B cell (primary cell): ENCODE measurements around the gene SCARB1. TPM values are rescaled to one million over a fixed set of nuclear protein-coding genes. Genes with fewer than 3 reads are reported as not detected.

Experiments
- ATAC-seq: fragments of 200-7000 bp; cut with Tn5 transposase; one replicate; pipeline ENCODE4 v1.10.0; 2021; ENCODE audit warnings: low read depth, mild to moderate bottlenecking, moderate number of reproducible peaks, moderate library complexity
- CTCF ChIA-PET: fragments of 350-600 bp; sonication (Branson Sonifier 250); formaldehyde crosslinking; loops from one replicate; lab custom pipeline; 2021; ENCODE audit warnings: antibody characterized with exemption, inconsistent platforms; lab: Charles Lee
- POLR2A ChIA-PET: fragments of 350-600 bp; sonication (Branson Sonifier 250); formaldehyde crosslinking; loops from one replicate; lab custom pipeline; 2021; ENCODE audit warnings: antibody characterized with exemption; lab: Charles Lee
- DNase-seq: peaks from one replicate; pipeline ENCODE4 v3.0.0; 2013
- H2AFZ ChIP-seq: 2 replicates; pipeline ENCODE4 v1.6.1; 2012; ENCODE audit warnings: mild to moderate bottlenecking, low read depth, low read length; ENCODE audit not compliant: insufficient read depth, poor library complexity, severe bottlenecking
- H3K27ac ChIP-seq, 2 donors: 1 replicate in 1 of 2; 2 replicates in 1 of 2; pipeline ENCODE4 v1.5.1; 2012 to 2013; ENCODE audit warnings: low read length in 2 of 2, mild to moderate bottlenecking in 2 of 2, moderate library complexity in 1 of 2
- H3K27me3 ChIP-seq, 4 experiments: fragments of 200-600 bp in 1 of 4; sonication (generic) in 1 of 4; replicated peaks in 1 of 4; 1 replicate in 2 of 4; 2 replicates in 2 of 4; pipeline versions ENCODE4 v1.6.1 to v1.7.0; 2013 to 2016; ENCODE audit warnings: low read length in 3 of 4, mild to moderate bottlenecking in 2 of 4, mixed read lengths in 1 of 4, moderate library complexity in 1 of 4; ENCODE audit not compliant: insufficient read depth in 4 of 4, control insufficient read depth in 3 of 4; ENCODE audit errors: control extremely low read depth in 1 of 4
- H3K36me3 ChIP-seq, 2 experiments: replicated peaks in 1 of 2; 1 replicate in 1 of 2; 2 replicates in 1 of 2; pipeline versions ENCODE4 v1.6.1 to v1.7.1; 2013; ENCODE audit warnings: low read length in 1 of 2; ENCODE audit not compliant: insufficient read depth in 2 of 2, control insufficient read depth in 1 of 2; ENCODE audit errors: control extremely low read depth in 1 of 2, extremely low read depth in 1 of 2
- H3K4me1 ChIP-seq, 2 donors: fragments of 200-600 bp in 1 of 2; sonication (generic) in 1 of 2; 1 replicate in 1 of 2; 2 replicates in 1 of 2; pipeline versions ENCODE4 v1.5.1 to v1.6.1; 2013 to 2017; ENCODE audit warnings: low read length in 2 of 2; ENCODE audit not compliant: control insufficient read depth in 2 of 2, insufficient read depth in 2 of 2
- H3K4me2 ChIP-seq: replicated peaks from 2 replicates; pipeline ENCODE3; 2012; ENCODE audit warnings: mild to moderate bottlenecking, low read depth, low read length; ENCODE audit not compliant: poor library complexity, severe bottlenecking
- H3K4me3 ChIP-seq, 5 experiments: fragments of 200-600 bp in 1 of 5; sonication (generic) in 1 of 5; 1 replicate in 3 of 5; 2 replicates in 2 of 5; pipeline versions ENCODE4 v1.5.1 to v1.7.0; 2011 to 2016; ENCODE audit warnings: low read length in 4 of 5, mild to moderate bottlenecking in 4 of 5, low read depth in 2 of 5, control low read depth in 1 of 5, moderate library complexity in 1 of 5; ENCODE audit not compliant: insufficient read depth in 1 of 5; ENCODE audit errors: control extremely low read depth in 1 of 5, extremely low read depth in 1 of 5
- H3K79me2 ChIP-seq: fragments of 200-600 bp; sonication (generic); one replicate; pipeline ENCODE4 v1.6.0; 2016; ENCODE audit warnings: low read length; ENCODE audit not compliant: control insufficient read depth, insufficient read depth
- H3K9ac ChIP-seq: fragments of 200-600 bp; sonication (generic); 2 replicates; pipeline ENCODE4 v1.6.1; 2017; ENCODE audit warnings: mild to moderate bottlenecking, low read length, moderate library complexity
- H3K9me3 ChIP-seq, 3 donors: one replicate each; pipeline versions ENCODE4 v1.6.1 to v1.7.1; 2013; ENCODE audit warnings: low read length in 2 of 3; ENCODE audit not compliant: control insufficient read depth in 2 of 3, insufficient read depth in 1 of 3; ENCODE audit errors: control extremely low read depth in 1 of 3
- H4K20me1 ChIP-seq: 2 replicates; pipeline ENCODE4 v1.6.0; 2012; ENCODE audit warnings: mild to moderate bottlenecking, low read length; ENCODE audit not compliant: insufficient read depth, control insufficient read depth, poor library complexity, severe bottlenecking
- H3K27ac Mint-ChIP-seq: one replicate; pipeline ENCODE4 v1.8.0; 2021; ENCODE audit warnings: mixed read lengths
- H3K27me3 Mint-ChIP-seq: one replicate; pipeline ENCODE4 v1.8.0; 2021; ENCODE audit warnings: mixed read lengths
- H3K4me1 Mint-ChIP-seq: one replicate; pipeline ENCODE4 v1.8.0; 2021; ENCODE audit warnings: mixed read lengths
- H3K4me3 Mint-ChIP-seq: one replicate; pipeline ENCODE4 v1.8.0; 2021; ENCODE audit warnings: mixed read lengths
- H3K9me3 Mint-ChIP-seq: one replicate; pipeline ENCODE4 v1.8.0; 2022; ENCODE audit warnings: mixed read lengths; ENCODE audit not compliant: insufficient read depth
- CTCF ChIP-seq: fragments of 200-600 bp; IDR thresholded peaks from one replicate; pipeline ENCODE4 v1.8.0; 2022; ENCODE audit warnings: antibody characterized with exemption, mild to moderate bottlenecking
- EZH2 ChIP-seq: IDR thresholded peaks from 2 replicates; pipeline ENCODE4 v1.6.1; 2012; ENCODE audit warnings: borderline replicate concordance, low read depth, mild to moderate bottlenecking, moderate library complexity, low read length; ENCODE audit not compliant: insufficient read depth, poor library complexity, severe bottlenecking
- WGBS: methylation state at CpG from one replicate; pipeline ENCODE4 v1.1.5; 2013; ENCODE audit warnings: missing lambda C conversion rate; ENCODE audit not compliant: insufficient coverage; 5-methylcytosine and 5-hydroxymethylcytosine counted together
- intact Hi-C: fragments of 100-400 bp; cut with micrococcal nuclease; formaldehyde crosslinking; loops from one replicate; pipeline ENCODE4 v1.10.0; 2022
- polyA plus RNA-seq: library from polyadenylated mRNA; depleted of rRNA; stranded (reverse); fragments of >200 nt; gene quantifications from 2 replicates; pipeline ENCODE4 v1.2.3, GENCODE V29; 2012
- total RNA-seq, 2 donors: library from RNA; stranded (reverse); fragments of 120-200 nt in 1 of 2; gene quantifications; 1 replicate in 1 of 2; 2 replicates in 1 of 2; pipeline versions ENCODE4 v1.2.3 to v1.2.4, GENCODE V29; 2013 to 2022

SCARB1 gene
- total and polyA plus RNA-seq, 2 donors (not counting 1 experiment from before 2014, with no cell fraction given): 26.8 to 30.7 TPM

- Mint-ChIP-seq H3K4me1 (peaks cover 7% of the 10 kb centered on the region), H3K27ac (no peak overlapping the region), H3K9me3 (peaks cover 2% of the 10 kb centered on the region), H3K27me3 (peaks cover 46% of the 10 kb centered on the region), H3K4me3 (no peak overlapping the region)
- TF ChIP-seq EZH2 (no peak), CTCF (no peak)
- H3K9ac ChIP-seq: no peak overlapping the region
- DNase-seq (no peak), ATAC-seq (no peak)
- H3K4me1 ChIP-seq: peaks cover 0 to 6% of the 10 kb centered on the region in 2 donors
- no peak overlapping the region for H3K4me3 ChIP-seq
- H3K9me3 ChIP-seq: peaks cover 0 to 13% (median 3%) of the 10 kb centered on the region in 3 donors
- H3K27me3 ChIP-seq: peaks cover 0 to 33% (median 5%) of the 10 kb centered on the region in 4 experiments
- intact Hi-C loops: no loop called here
- no peak overlapping the region for H3K4me2 ChIP-seq
- 95% methylated on average over 10 of the region's 14 CpGs for whole genome bisulfite sequencing
- CTCF ChIA-PET: interaction anchor here (0.6 to 2.4 kb wide), 3 partner anchors 13 to 719 kb away, joined by 3 to 7 read pairs (median 4); no protein-coding TSS in a partner anchor
- H4K20me1 ChIP-seq: no peaks in the 10 kb centered on the region
- no peaks in the 10 kb centered on the region for H3K36me3 ChIP-seq
- POLR2A ChIA-PET: no interaction called here
- H2AFZ ChIP-seq: no peak overlapping the region
- H3K79me2 ChIP-seq: no peaks in the 10 kb centered on the region
- H3K27ac ChIP-seq: no peak overlapping the region
Observed at GRCh38 chr12:124751654-124752355, 111.9 kb downstream of the SCARB1 start.

GRCh38 chr12:124750787-124751471 lies 112.7 kb downstream of the SCARB1 start:
- Mint-ChIP-seq H3K9me3 (peaks cover 2% of the 10 kb centered on the region), H3K4me3 (no peak overlapping the region), H3K4me1 (peaks cover 12% of the 10 kb centered on the region), H3K27me3 (peaks cover 48% of the 10 kb centered on the region), H3K27ac (no peak overlapping the region)
- no peak for DNase-seq
- Histone ChIP-seq H3K4me3 (no peak overlapping the region), H3K79me2 (no peaks in the 10 kb centered on the region), H4K20me1 (no peaks in the 10 kb centered on the region), H3K4me1 (peaks cover 0 to 9% of the 10 kb centered on the region in 2 donors), H3K27ac (no peak overlapping the region), H3K4me2 (no peak overlapping the region), H3K27me3 (peaks cover 0 to 42% (median 7%) of the 10 kb centered on the region in 4 experiments), H3K9me3 (peaks cover 0 to 15% (median 3%) of the 10 kb centered on the region in 3 donors), H3K9ac (no peak overlapping the region), H2AFZ (no peak overlapping the region), H3K36me3 (no peaks in the 10 kb centered on the region)
- WGBS: 92% methylated on average over 14 of the region's 19 CpGs
- no peak for TF ChIP-seq EZH2
- ATAC-seq: no peak
- intact Hi-C loops: no loop called here
- ChIA-PET POLR2A (no interaction called here), CTCF (interaction anchor here (0.6 to 2.4 kb wide), 3 partner anchors 14 to 718 kb away, joined by 3 to 7 read pairs (median 4); no protein-coding TSS in a partner anchor)
